SK-N-SH (cell line): ENCODE results near the gene TSNAXIP1. TPM values are rescaled to one million over a fixed set of nuclear protein-coding genes. Genes with fewer than 3 reads are reported as not detected.

Experiments used
- EP300 ChIP-seq, 2 experiments: IDR thresholded peaks; 2 replicates each; pipeline versions ENCODE4 v1.4.0 to v1.6.1; 2012; ENCODE audit warnings: borderline replicate concordance in 1 of 2, low read depth in 1 of 2, low read length in 1 of 2
- FOXM1 ChIP-seq: IDR thresholded peaks from 2 replicates; pipeline ENCODE4 v1.4.0; 2012; ENCODE audit warnings: low read depth, mild to moderate bottlenecking
- MEF2A ChIP-seq: IDR thresholded peaks from 2 replicates; pipeline ENCODE4 v1.4.0; 2012; ENCODE audit warnings: low read depth, borderline replicate concordance
- NFIC ChIP-seq: IDR thresholded peaks from 2 replicates; pipeline ENCODE4 v1.4.0; 2012; ENCODE audit warnings: borderline replicate concordance
- RAD21 ChIP-seq: IDR thresholded peaks from 2 replicates; pipeline ENCODE4 v1.6.1; 2012; ENCODE audit warnings: mild to moderate bottlenecking, low read length
- RCOR1 ChIP-seq: fragments of 150-350 bp; IDR thresholded peaks from 2 replicates; pipeline ENCODE4 v1.6.1; 2017; ENCODE audit warnings: antibody characterized with exemption, low read length
- RXRA ChIP-seq: IDR thresholded peaks from 2 replicates; pipeline ENCODE4 v1.4.0; 2012; ENCODE audit warnings: low read depth, mild to moderate bottlenecking, borderline replicate concordance
- SMC3 ChIP-seq: IDR thresholded peaks from 2 replicates; pipeline ENCODE4 v1.6.1; 2012; ENCODE audit warnings: low read depth, low read length, improper control_type of control experiment
- TEAD4 ChIP-seq: IDR thresholded peaks from 2 replicates; pipeline ENCODE4 v1.4.0; 2012; ENCODE audit warnings: mild to moderate bottlenecking, borderline replicate concordance; ENCODE audit not compliant: insufficient read depth
- polyA plus RNA-seq, 3 experiments: library from polyadenylated mRNA; depleted of rRNA; stranded (reverse); fragments of >200 nt; gene quantifications; 2 replicates each; pipeline ENCODE4 v1.2.3, GENCODE V29; 2012
- TF ChIP-seq, protein P1 (sequence below): IDR thresholded peaks from 2 replicates; pipeline ENCODE4 v1.4.0; 2012; ENCODE audit warnings: low read depth, borderline replicate concordance
- TF ChIP-seq, protein P2 (sequence below): IDR thresholded peaks from 2 replicates; pipeline ENCODE4 v1.6.1; 2012; ENCODE audit warnings: mild to moderate bottlenecking, low read depth, low read length, moderate library complexity
- TF ChIP-seq, protein P3 (sequence below): IDR thresholded peaks from 2 replicates; pipeline ENCODE4; 2012
- TF ChIP-seq, protein P4 (sequence below): fragments of 150-350 bp; IDR thresholded peaks from 2 replicates; pipeline ENCODE4 v1.6.1; 2017; ENCODE audit warnings: antibody characterized with exemption, low read length, low read depth, borderline replicate concordance

Gene TSNAXIP1
- polyA plus RNA-seq, 1 of the 3 experiments (the other 2 are of a cell fraction), result 4.4 TPM

DNA sequence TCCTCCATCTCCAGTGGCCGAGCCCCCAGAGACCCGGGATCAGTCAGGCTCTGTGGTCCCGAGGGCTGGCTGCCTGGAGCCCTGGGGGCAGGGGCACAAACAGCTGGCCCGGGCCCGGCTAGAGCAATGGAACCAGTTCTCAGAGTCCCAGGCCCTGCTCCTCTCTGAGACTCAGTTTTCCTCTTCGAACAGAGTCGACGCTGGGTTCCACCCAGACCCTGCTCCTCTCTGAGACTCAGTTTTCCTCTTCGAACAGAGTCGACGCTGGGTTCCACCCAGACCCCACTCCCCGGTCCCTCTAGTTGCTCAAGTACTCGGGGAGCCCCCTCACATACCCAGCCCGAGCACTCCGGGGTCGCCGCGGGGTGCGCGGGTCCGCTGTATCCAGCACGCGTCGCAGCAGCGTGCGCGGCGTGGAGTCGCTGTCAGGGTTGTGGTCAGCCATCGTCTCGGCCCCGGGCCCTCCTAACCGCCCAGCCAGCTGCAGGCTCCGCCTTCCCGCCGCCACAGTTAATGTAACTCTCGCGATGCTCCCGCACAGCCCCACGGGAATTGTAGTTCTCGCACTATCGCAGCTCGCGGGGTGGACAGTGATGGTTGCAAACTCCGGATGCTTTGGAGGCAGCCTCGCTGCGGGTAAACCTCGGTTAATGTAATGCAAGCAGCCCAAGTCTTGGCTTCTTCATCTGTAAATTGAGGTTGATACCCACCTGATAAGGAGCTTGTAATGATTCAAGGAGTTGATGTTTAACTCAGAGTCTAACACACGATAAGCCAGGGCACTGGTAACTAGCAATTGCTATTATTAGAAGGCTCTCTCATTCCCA, 26.9 kb downstream of the TSNAXIP1 start (continued):
- TF ChIP-seq, protein P1, sequence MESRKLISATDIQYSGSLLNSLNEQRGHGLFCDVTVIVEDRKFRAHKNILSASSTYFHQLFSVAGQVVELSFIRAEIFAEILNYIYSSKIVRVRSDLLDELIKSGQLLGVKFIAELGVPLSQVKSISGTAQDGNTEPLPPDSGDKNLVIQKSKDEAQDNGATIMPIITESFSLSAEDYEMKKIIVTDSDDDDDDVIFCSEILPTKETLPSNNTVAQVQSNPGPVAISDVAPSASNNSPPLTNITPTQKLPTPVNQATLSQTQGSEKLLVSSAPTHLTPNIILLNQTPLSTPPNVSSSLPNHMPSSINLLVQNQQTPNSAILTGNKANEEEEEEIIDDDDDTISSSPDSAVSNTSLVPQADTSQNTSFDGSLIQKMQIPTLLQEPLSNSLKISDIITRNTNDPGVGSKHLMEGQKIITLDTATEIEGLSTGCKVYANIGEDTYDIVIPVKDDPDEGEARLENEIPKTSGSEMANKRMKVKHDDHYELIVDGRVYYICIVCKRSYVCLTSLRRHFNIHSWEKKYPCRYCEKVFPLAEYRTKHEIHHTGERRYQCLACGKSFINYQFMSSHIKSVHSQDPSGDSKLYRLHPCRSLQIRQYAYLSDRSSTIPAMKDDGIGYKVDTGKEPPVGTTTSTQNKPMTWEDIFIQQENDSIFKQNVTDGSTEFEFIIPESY, result peak; percentile 100
- TF ChIP-seq, protein P2, sequence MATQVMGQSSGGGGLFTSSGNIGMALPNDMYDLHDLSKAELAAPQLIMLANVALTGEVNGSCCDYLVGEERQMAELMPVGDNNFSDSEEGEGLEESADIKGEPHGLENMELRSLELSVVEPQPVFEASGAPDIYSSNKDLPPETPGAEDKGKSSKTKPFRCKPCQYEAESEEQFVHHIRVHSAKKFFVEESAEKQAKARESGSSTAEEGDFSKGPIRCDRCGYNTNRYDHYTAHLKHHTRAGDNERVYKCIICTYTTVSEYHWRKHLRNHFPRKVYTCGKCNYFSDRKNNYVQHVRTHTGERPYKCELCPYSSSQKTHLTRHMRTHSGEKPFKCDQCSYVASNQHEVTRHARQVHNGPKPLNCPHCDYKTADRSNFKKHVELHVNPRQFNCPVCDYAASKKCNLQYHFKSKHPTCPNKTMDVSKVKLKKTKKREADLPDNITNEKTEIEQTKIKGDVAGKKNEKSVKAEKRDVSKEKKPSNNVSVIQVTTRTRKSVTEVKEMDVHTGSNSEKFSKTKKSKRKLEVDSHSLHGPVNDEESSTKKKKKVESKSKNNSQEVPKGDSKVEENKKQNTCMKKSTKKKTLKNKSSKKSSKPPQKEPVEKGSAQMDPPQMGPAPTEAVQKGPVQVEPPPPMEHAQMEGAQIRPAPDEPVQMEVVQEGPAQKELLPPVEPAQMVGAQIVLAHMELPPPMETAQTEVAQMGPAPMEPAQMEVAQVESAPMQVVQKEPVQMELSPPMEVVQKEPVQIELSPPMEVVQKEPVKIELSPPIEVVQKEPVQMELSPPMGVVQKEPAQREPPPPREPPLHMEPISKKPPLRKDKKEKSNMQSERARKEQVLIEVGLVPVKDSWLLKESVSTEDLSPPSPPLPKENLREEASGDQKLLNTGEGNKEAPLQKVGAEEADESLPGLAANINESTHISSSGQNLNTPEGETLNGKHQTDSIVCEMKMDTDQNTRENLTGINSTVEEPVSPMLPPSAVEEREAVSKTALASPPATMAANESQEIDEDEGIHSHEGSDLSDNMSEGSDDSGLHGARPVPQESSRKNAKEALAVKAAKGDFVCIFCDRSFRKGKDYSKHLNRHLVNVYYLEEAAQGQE, result 0 out of 2 replicates have a peak, but pooled peaks have one; percentile 7
- TF ChIP-seq MEF2A, result no peak
- no peak for TF ChIP-seq NFIC
- TF ChIP-seq RAD21, result no peak
- peak; percentile 44 for TF ChIP-seq RCOR1
- TF ChIP-seq, protein P3, sequence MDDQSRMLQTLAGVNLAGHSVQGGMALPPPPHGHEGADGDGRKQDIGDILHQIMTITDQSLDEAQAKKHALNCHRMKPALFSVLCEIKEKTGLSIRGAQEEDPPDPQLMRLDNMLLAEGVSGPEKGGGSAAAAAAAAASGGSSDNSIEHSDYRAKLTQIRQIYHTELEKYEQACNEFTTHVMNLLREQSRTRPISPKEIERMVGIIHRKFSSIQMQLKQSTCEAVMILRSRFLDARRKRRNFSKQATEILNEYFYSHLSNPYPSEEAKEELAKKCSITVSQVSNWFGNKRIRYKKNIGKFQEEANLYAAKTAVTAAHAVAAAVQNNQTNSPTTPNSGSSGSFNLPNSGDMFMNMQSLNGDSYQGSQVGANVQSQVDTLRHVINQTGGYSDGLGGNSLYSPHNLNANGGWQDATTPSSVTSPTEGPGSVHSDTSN, result no peak
- no peak for TF ChIP-seq FOXM1
- TF ChIP-seq SMC3, result no peak
- no peak for TF ChIP-seq EP300 (IDR thresholded peaks at IDR 0.05; ENCODE audit: borderline replicate concordance in 1 of 2, low read depth in 1 of 2, low read length in 1 of 2)
- TF ChIP-seq RXRA, result no peak
- TF ChIP-seq, protein P4, sequence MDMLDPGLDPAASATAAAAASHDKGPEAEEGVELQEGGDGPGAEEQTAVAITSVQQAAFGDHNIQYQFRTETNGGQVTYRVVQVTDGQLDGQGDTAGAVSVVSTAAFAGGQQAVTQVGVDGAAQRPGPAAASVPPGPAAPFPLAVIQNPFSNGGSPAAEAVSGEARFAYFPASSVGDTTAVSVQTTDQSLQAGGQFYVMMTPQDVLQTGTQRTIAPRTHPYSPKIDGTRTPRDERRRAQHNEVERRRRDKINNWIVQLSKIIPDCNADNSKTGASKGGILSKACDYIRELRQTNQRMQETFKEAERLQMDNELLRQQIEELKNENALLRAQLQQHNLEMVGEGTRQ, result no peak
- TF ChIP-seq TEAD4, result no peak
- TF ChIP-seq, all 33 proteins: peak for 10
